Measurements from ENCODE around the gene LRRN4. TPM values are rescaled to one million over a fixed set of nuclear protein-coding genes. Genes with fewer than 3 reads are reported as not detected.

LRRN4 gene
- total RNA-seq, 6 experiments from 2014 or later = 0.10 to 0.31 (median 0.18) TPM; not detected in 2

DNA sequence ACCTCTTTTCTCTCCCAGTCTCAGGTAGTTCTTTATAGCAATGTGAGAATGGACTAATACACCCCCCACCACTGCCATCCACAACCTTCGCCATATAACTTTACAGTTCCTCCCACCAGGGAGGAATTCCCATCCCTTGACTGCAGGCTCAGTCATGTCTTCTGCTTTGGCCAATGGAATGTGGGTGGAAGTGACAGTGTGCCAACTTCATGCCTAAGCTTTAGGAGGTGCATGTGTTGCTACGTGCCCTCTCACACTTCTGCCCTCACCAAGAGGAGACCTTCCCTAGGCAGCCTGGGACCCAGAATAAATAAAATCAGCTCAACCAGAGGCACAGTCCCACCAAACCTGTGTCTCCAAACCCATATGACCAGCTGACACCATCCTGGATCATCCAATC lies 33.0 kb upstream of the LRRN4 start:
- WGBS (ENCODE audit: insufficient coverage, low coverage, low lambda C conversion rate, missing lambda C conversion rate) = 100% methylated on average over 1 of the region's 2 CpGs
- no peak for TF ChIP-seq POLR2A (IDR thresholded peaks at IDR 0.05)
- TF ChIP-seq, protein P1, sequence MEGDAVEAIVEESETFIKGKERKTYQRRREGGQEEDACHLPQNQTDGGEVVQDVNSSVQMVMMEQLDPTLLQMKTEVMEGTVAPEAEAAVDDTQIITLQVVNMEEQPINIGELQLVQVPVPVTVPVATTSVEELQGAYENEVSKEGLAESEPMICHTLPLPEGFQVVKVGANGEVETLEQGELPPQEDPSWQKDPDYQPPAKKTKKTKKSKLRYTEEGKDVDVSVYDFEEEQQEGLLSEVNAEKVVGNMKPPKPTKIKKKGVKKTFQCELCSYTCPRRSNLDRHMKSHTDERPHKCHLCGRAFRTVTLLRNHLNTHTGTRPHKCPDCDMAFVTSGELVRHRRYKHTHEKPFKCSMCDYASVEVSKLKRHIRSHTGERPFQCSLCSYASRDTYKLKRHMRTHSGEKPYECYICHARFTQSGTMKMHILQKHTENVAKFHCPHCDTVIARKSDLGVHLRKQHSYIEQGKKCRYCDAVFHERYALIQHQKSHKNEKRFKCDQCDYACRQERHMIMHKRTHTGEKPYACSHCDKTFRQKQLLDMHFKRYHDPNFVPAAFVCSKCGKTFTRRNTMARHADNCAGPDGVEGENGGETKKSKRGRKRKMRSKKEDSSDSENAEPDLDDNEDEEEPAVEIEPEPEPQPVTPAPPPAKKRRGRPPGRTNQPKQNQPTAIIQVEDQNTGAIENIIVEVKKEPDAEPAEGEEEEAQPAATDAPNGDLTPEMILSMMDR (IDR thresholded peaks at IDR 0.05) = no peak
- intact Hi-C loops (cut with DNase I) = no loop called here
- H3K4me1 ChIP-seq = no peaks in the 10 kb centered on the region
- DNase-seq = no peak
- H3K9me3 ChIP-seq = no peaks in the 10 kb centered on the region
- ATAC-seq = no peak
- no peak overlapping the region for H3K27ac ChIP-seq
- no peak overlapping the region for H3K4me3 ChIP-seq
- no peaks in the 10 kb centered on the region for H3K27me3 ChIP-seq
- H3K36me3 ChIP-seq = no peaks in the 10 kb centered on the region

DNA sequence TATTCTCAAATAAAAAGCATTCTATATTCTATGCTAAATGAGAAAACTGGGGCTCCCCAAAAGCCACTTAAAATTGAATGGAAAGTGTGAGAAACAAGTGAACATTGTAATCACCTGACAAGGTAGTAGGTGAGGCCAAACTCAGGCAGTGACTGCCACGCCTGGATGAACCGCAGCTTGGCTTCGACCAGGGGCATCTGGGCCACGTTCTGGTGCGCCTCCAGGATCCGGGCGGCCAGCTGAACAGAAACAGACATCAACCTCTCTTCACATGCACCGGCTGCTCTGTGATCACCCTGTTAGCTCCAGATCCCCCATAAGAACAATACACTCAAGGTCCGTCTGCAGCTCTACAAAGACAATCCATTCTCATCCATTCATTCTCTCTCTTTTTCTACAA lies 30.1 kb upstream of the LRRN4 start:
- no peak for DNase-seq

DNA sequence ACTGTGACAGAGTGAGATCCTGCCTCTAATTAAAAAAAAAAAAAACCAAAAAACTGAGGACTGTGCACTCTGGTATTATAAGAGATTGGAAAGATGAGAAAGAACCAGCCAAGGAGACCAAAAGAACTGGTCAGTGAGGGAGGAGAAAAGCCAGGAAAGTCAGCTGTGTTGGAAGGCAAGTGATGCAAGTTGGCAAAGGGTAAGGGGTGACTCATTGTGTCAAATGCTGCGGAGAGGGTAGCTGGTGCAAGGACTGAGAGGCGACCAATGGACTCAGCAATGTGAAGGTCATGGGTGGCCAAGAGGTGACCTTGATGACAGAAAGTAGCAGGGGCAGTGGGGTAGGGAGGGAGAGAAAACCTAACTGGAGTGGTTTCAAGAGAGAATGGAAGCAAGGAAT lies 27.4 kb upstream of the LRRN4 start:
- no peaks in the 10 kb centered on the region for H3K36me3 ChIP-seq
- H3K27ac ChIP-seq = no peak overlapping the region
- peaks cover 0 to 7% (median 3%) of the 10 kb centered on the region in 4 donors for H3K4me1 ChIP-seq
- WGBS (ENCODE audit: insufficient coverage, low coverage, low lambda C conversion rate, missing lambda C conversion rate) = 46% methylated on average over 2 of the region's 2 CpGs
- H3K9me3 ChIP-seq = no peaks in the 10 kb centered on the region
- ATAC-seq (peak in 2 of 4 donors; percentile 25 to 87), DNase-seq (peak in 1 of 3 donors; percentile 29)
- no peak for TF ChIP-seq POLR2A (IDR thresholded peaks at IDR 0.05)
- TF ChIP-seq, protein P1 (IDR thresholded peaks at IDR 0.05) = no peak
- no peaks in the 10 kb centered on the region for H3K27me3 ChIP-seq
- intact Hi-C loops (cut with DNase I) = no loop called here
- no peak overlapping the region for H3K4me3 ChIP-seq

More for the DNA sequence above, 30.1 kb upstream of the LRRN4 start:
- H3K27me3 ChIP-seq = no peaks in the 10 kb centered on the region
- intact Hi-C loops (cut with DNase I) = no loop called here
- H3K4me1 ChIP-seq = no peaks in the 10 kb centered on the region
- WGBS (ENCODE audit: insufficient coverage, low coverage, low lambda C conversion rate, missing lambda C conversion rate) = 83% methylated on average over 4 of the region's 9 CpGs
- no peaks in the 10 kb centered on the region for H3K9me3 ChIP-seq
- no peak for TF ChIP-seq POLR2A (IDR thresholded peaks at IDR 0.05)
- TF ChIP-seq, protein P1 (IDR thresholded peaks at IDR 0.05) = no peak
- no peak overlapping the region for H3K27ac ChIP-seq
- no peaks in the 10 kb centered on the region for H3K36me3 ChIP-seq
- H3K4me3 ChIP-seq = no peak overlapping the region
- ATAC-seq = no peak

DNA sequence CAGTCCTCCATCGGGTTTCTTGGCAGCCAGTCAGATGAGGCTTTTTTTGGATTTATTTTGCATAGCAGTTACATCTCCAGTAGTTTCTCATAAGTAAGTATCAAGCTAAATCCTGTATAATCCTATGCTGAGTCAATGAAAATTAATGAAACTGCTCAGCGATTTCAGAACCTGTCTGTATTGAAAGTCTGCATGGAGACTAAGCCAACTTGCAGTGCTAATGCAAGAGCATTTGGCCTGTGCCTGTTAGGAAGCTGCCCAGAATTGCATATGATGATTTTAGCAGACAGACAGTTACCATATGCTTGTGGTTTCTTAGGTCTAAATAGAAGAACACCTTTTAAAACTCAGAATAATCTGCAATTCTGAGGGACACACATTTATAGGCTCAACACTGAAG lies 25.2 kb upstream of the LRRN4 start:
- Histone ChIP-seq H3K27me3 (no peaks in the 10 kb centered on the region), H3K4me3 (no peak overlapping the region), H3K4me1 (peaks cover 0 to 27% (median 14%) of the 10 kb centered on the region in 4 donors), H3K9me3 (no peaks in the 10 kb centered on the region), H3K36me3 (no peaks in the 10 kb centered on the region), H3K27ac (no peak overlapping the region)
- no peak for ATAC-seq
- 72% methylated on average over 2 of the region's 2 CpGs for WGBS (ENCODE audit: insufficient coverage, low coverage, low lambda C conversion rate, missing lambda C conversion rate)
- no peak for DNase-seq
- no peak for TF ChIP-seq POLR2A (IDR thresholded peaks at IDR 0.05)
- TF ChIP-seq, protein P1 (IDR thresholded peaks at IDR 0.05) = no peak
- intact Hi-C loops (cut with DNase I) = loop anchor here in 1 of 2 donors (10.0 kb wide), 2 partner anchors 274 to 554 kb away; no protein-coding TSS in a partner anchor
